Fibroblast of peridontal ligament (primary cell): ENCODE measurements around the gene BID.

Experiments used
- DNase-seq: peaks from one replicate; pipeline ENCODE4 v3.0.0-alpha.2; 2010; ENCODE audit errors: extremely low read depth

The BID gene

GRCh38 chr22:17774206-17774925 lies at the start of gene BID:
Gene BID (minus strand): TSS chr22:17774469. CDS start chr22:17750116, 24,353 bp downstream.
- peak; percentile 16 for DNase-seq

- DNase-seq = no peak
These were observed 49.7 kb upstream of the BID start for GRCh38 chr22:17823964-17824363.

GRCh38 chr22:17823226-17823625 lies 49.0 kb upstream of the BID start:
- no peak for DNase-seq

- DNase-seq = no peak
These were observed 47.8 kb upstream of the BID start for GRCh38 chr22:17822087-17822486.

GRCh38 chr22:17820879-17821439 lies 46.7 kb upstream of the BID start:
- no peak for DNase-seq

- DNase-seq = no peak
These were observed 44.4 kb upstream of the BID start for GRCh38 chr22:17818649-17819048.

GRCh38 chr22:17818180-17818579 lies 43.9 kb upstream of the BID start:
- no peak for DNase-seq

GRCh38 chr22:17817511-17818065 lies 43.3 kb upstream of the BID start:
- DNase-seq = no peak

- DNase-seq = no peak
These were observed 42.8 kb upstream of the BID start for GRCh38 chr22:17817079-17817478.

- DNase-seq = no peak
These were observed 42.4 kb upstream of the BID start for GRCh38 chr22:17816649-17817048.

- no peak for DNase-seq
These were observed 41.5 kb upstream of the BID start for GRCh38 chr22:17815703-17816254.

- DNase-seq = no peak
These were observed 40.6 kb upstream of the BID start for GRCh38 chr22:17814830-17815229.

- no peak for DNase-seq
These were observed 39.8 kb upstream of the BID start for GRCh38 chr22:17814084-17814483.

GRCh38 chr22:17811119-17811518 lies 36.9 kb upstream of the BID start:
- no peak for DNase-seq

- DNase-seq = no peak
These were observed 36.4 kb upstream of the BID start for GRCh38 chr22:17810570-17811116.

GRCh38 chr22:17808693-17809403 lies 34.6 kb upstream of the BID start:
- DNase-seq = no peak

- DNase-seq = peak; percentile 78
These were observed 33.5 kb upstream of the BID start for GRCh38 chr22:17807578-17808410.

- no peak for DNase-seq
These were observed 32.8 kb upstream of the BID start for GRCh38 chr22:17807086-17807485.

- no peak for DNase-seq
These were observed 32.2 kb upstream of the BID start for GRCh38 chr22:17806437-17806836.

- DNase-seq = no peak
These were observed 30.2 kb upstream of the BID start for GRCh38 chr22:17804331-17805080.
